BLaER1 (cell line): ENCODE results near the gene MLLT3.

ENCODE experiments used
- H3K27ac ChIP-seq: shearing (Covaris generic); formaldehyde crosslinking; 2 replicates; pipeline ENCODE4 v1.8.1; 2022
- H3K27me3 ChIP-seq: shearing (Covaris generic); formaldehyde crosslinking; 2 replicates; pipeline ENCODE4 v1.8.1; 2022
- H3K36me3 ChIP-seq: shearing (Covaris generic); formaldehyde crosslinking; 2 replicates; pipeline ENCODE4 v1.8.1; 2022
- H3K4me1 ChIP-seq: shearing (Covaris generic); formaldehyde crosslinking; 2 replicates; pipeline ENCODE4 v1.8.1; 2022
- H3K4me2 ChIP-seq: shearing (Covaris generic); formaldehyde crosslinking; 2 replicates; pipeline ENCODE4 v1.8.1; 2022
- H3K4me3 ChIP-seq: shearing (Covaris generic); formaldehyde crosslinking; 2 replicates; pipeline ENCODE4 v1.8.1; 2022
- H3K9ac ChIP-seq: shearing (Covaris generic); formaldehyde crosslinking; 2 replicates; pipeline ENCODE4 v1.8.1; 2022
- H3K9me3 ChIP-seq: shearing (Covaris generic); formaldehyde crosslinking; 2 replicates; pipeline ENCODE4 v1.8.1; 2022
- H4K20me1 ChIP-seq: shearing (Covaris generic); formaldehyde crosslinking; 2 replicates; pipeline ENCODE4 v1.8.1; 2022
- Cebpa-rat ChIP-seq: shearing (Covaris generic); IDR thresholded peaks from 2 replicates; pipeline ENCODE4 v1.8.1; 2022

MLLT3 gene

DNA sequence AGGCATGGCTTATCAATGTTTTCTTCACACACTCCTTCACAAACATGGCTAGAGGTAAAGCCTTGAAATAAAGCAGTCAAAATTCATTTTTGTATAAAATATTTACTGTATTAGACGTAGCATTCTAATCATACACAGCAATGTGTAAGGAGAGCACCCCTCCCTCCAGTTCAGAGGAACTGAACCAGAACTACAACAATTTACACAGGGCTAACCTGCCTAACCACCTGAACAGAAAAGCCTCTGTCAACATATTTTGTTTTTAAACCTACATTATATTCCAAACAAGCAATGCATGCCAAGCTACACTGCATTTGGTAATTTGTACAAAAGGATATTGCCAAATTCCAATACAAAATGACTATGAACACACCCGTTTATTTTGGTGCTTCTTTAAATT lies 41.6 kb downstream of the MLLT3 start:
- Histone ChIP-seq H3K4me1 (no peaks in the 10 kb centered on the region), H3K4me3 (no peak overlapping the region), H3K36me3 (no peaks in the 10 kb centered on the region), H3K27me3 (no peaks in the 10 kb centered on the region), H4K20me1 (no peaks in the 10 kb centered on the region), H3K4me2 (no peak overlapping the region), H3K27ac (no peak overlapping the region), H3K9me3 (peaks cover 8% of the 10 kb centered on the region; the same call in 1 of the 2 replicates), H3K9ac (no peak overlapping the region)
- TF ChIP-seq Cebpa-rat, result no peak

DNA sequence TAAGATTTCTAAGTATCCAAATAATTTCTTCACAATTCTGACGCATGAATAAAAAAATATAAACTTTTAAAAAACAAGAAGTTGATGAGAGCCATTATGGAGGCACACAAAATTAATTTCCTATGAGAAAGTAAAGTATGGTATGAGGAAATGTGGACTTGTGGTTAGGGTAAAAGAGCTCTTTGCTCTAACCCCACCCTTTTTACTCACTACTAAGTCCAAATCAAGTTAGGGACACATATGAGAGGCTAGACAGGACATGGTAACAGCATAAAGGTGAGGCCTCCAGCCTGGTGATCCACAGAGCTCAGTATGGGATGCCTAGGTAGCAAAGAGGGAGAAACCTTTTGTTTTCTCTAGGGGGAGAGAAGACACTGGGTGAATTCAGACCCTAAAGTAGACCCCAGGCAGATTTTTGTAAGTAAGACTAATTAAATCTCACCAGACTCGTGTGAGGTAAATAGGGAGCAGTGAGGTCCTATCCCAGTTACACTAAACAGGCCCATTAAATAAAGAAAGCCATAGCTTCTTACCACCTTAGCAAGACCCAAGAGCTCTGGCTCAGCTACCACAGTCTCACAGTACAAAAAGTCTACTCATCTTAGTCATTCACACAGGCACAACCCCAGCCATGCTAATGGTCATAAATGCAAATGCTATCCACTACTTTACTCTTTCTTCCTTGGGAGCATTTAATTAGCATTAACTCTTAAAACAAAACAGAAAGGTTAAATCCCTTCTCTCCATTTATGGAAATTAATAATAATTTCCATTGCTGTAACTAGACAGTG lies 42.6 kb downstream of the MLLT3 start:
- H3K36me3 ChIP-seq, result no peaks in the 10 kb centered on the region
- no peaks in the 10 kb centered on the region for H4K20me1 ChIP-seq
- H3K4me2 ChIP-seq, result no peak overlapping the region
- H3K27me3 ChIP-seq, result no peaks in the 10 kb centered on the region
- no peak overlapping the region for H3K9ac ChIP-seq
- H3K27ac ChIP-seq, result no peak overlapping the region
- H3K9me3 ChIP-seq, result peaks cover 17% of the 10 kb centered on the region
- no peaks in the 10 kb centered on the region for H3K4me1 ChIP-seq
- TF ChIP-seq Cebpa-rat, result no peak
- H3K4me3 ChIP-seq, result no peak overlapping the region

GRCh38 chr9:20573023-20573422 lies 49.3 kb downstream of the MLLT3 start:
- Histone ChIP-seq H3K4me1 (no peaks in the 10 kb centered on the region), H3K4me2 (no peak overlapping the region), H3K27ac (no peak overlapping the region), H3K9ac (no peak overlapping the region), H3K9me3 (peaks cover 17% of the 10 kb centered on the region), H3K27me3 (no peaks in the 10 kb centered on the region), H3K36me3 (no peaks in the 10 kb centered on the region), H3K4me3 (no peak overlapping the region), H4K20me1 (no peaks in the 10 kb centered on the region)
- no peak for TF ChIP-seq Cebpa-rat

- Histone ChIP-seq H3K36me3 (no peaks in the 10 kb centered on the region), H3K9me3 (peaks cover 10% of the 10 kb centered on the region), H3K4me2 (no peak overlapping the region), H3K4me1 (no peaks in the 10 kb centered on the region), H3K4me3 (no peak overlapping the region), H3K27me3 (no peaks in the 10 kb centered on the region), H3K27ac (no peak overlapping the region), H4K20me1 (no peaks in the 10 kb centered on the region), H3K9ac (no peak overlapping the region)
- no peak for TF ChIP-seq Cebpa-rat
Observed at GRCh38 chr9:20570756-20571155, 51.5 kb downstream of the MLLT3 start.

- no peaks in the 10 kb centered on the region for H3K36me3 ChIP-seq
- H3K27ac ChIP-seq, result no peak overlapping the region
- H4K20me1 ChIP-seq, result no peaks in the 10 kb centered on the region
- no peaks in the 10 kb centered on the region for H3K27me3 ChIP-seq
- no peak overlapping the region for H3K4me2 ChIP-seq
- H3K9ac ChIP-seq, result no peak overlapping the region
- no peaks in the 10 kb centered on the region for H3K4me1 ChIP-seq
- H3K4me3 ChIP-seq, result no peak overlapping the region
- peaks cover 3% of the 10 kb centered on the region for H3K9me3 ChIP-seq
- TF ChIP-seq Cebpa-rat, result no peak
Observed at GRCh38 chr9:20570087-20570486, 52.2 kb downstream of the MLLT3 start.

DNA sequence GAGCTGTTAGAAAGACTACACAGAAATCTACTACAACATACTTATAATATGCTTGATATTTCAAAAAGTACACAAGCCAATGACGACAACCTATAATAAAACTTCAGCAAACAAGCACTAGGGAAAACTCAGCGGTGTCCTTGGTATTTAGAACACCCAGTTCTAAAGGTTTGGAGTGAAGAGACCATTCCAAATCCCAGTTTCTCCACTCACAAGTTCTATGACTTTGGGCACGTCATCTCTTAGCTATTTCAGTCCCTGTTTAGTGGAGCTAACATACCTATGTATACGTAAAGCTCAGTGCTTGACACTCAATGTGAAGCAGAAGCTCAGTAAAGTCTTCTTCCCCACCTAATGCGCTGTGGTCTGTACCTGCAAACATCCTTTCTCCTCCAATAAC lies 52.8 kb downstream of the MLLT3 start:
- Histone ChIP-seq H4K20me1 (no peaks in the 10 kb centered on the region), H3K27ac (no peak overlapping the region), H3K4me2 (no peak overlapping the region), H3K9me3 (no peaks in the 10 kb centered on the region; the same call in 1 of the 2 replicates), H3K4me3 (no peak overlapping the region), H3K4me1 (no peaks in the 10 kb centered on the region), H3K9ac (no peak overlapping the region), H3K27me3 (no peaks in the 10 kb centered on the region), H3K36me3 (no peaks in the 10 kb centered on the region)
- TF ChIP-seq Cebpa-rat, result no peak

- H4K20me1 ChIP-seq, result no peaks in the 10 kb centered on the region
- no peaks in the 10 kb centered on the region for H3K9me3 ChIP-seq
- H3K27ac ChIP-seq, result no peak overlapping the region
- no peaks in the 10 kb centered on the region for H3K27me3 ChIP-seq
- H3K4me2 ChIP-seq, result no peak overlapping the region
- no peak overlapping the region for H3K4me3 ChIP-seq
- H3K36me3 ChIP-seq, result no peaks in the 10 kb centered on the region
- TF ChIP-seq Cebpa-rat, result no peak
- no peaks in the 10 kb centered on the region for H3K4me1 ChIP-seq
- H3K9ac ChIP-seq, result no peak overlapping the region
Observed at GRCh38 chr9:20568400-20568799, 53.9 kb downstream of the MLLT3 start.

DNA sequence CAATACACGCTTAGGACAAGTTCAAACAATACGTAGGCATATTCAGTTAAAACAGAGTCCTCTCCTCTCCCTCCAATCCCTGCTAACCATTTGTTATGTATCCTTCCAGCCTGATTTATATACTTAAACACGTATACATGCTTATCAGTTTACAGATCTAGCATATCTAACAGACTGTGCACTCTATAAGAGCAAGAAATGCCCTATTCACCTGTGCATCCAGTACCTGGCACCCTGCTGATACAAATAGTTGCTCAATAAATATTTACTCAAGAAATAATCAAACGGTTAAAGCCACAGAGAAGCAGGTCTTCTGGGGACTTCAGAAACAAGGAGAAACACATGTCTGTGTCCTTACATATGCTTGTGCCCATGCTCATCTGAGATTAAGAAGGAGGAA lies 55.9 kb downstream of the MLLT3 start:
- no peaks in the 10 kb centered on the region for H3K4me1 ChIP-seq
- H3K9me3 ChIP-seq, result no peaks in the 10 kb centered on the region
- H3K4me2 ChIP-seq, result no peak overlapping the region
- H3K27me3 ChIP-seq, result no peaks in the 10 kb centered on the region
- no peaks in the 10 kb centered on the region for H3K36me3 ChIP-seq
- TF ChIP-seq Cebpa-rat, result no peak
- no peaks in the 10 kb centered on the region for H4K20me1 ChIP-seq
- no peak overlapping the region for H3K4me3 ChIP-seq
- H3K27ac ChIP-seq, result no peak overlapping the region
- no peak overlapping the region for H3K9ac ChIP-seq

DNA sequence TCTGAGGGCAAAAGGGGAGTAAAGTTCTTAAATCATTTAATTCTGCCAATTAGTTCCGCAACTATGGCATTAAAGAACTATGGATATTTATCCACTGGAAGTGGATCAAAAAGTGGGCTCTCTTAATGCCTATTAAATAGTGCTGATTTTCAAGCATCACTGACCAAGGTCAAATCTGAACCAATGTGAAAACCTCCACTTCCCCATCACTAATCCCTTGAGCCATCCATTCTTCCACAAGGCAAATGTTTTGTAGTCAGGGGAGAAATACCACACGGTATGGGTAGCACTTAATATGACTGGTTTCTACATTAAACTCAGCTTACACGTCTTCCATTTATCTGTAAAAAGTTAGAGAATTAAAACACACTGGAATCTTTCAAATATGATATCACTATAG lies 57.6 kb downstream of the MLLT3 start:
- H3K9ac ChIP-seq, result no peak overlapping the region
- no peak overlapping the region for H3K4me3 ChIP-seq
- no peaks in the 10 kb centered on the region for H3K4me1 ChIP-seq
- no peaks in the 10 kb centered on the region for H3K27me3 ChIP-seq
- no peaks in the 10 kb centered on the region for H3K36me3 ChIP-seq
- no peak overlapping the region for H3K27ac ChIP-seq
- no peaks in the 10 kb centered on the region for H3K9me3 ChIP-seq
- H3K4me2 ChIP-seq, result no peak overlapping the region
- H4K20me1 ChIP-seq, result no peaks in the 10 kb centered on the region
- no peak for TF ChIP-seq Cebpa-rat

- TF ChIP-seq Cebpa-rat, result no peak
- Histone ChIP-seq H3K36me3 (no peaks in the 10 kb centered on the region), H3K9ac (no peak overlapping the region), H3K9me3 (no peaks in the 10 kb centered on the region), H3K4me2 (no peak overlapping the region), H3K4me3 (no peak overlapping the region), H3K27me3 (no peaks in the 10 kb centered on the region), H3K4me1 (no peaks in the 10 kb centered on the region), H4K20me1 (no peaks in the 10 kb centered on the region), H3K27ac (no peak overlapping the region)
Observed at GRCh38 chr9:20563917-20564316, 58.4 kb downstream of the MLLT3 start.

GRCh38 chr9:20562051-20562450 lies 60.2 kb downstream of the MLLT3 start:
- H3K4me2 ChIP-seq, result no peak overlapping the region
- no peak for TF ChIP-seq Cebpa-rat

More at GRCh38 chr9:20562051-20562450, 60.2 kb downstream of the MLLT3 start:
- Histone ChIP-seq H4K20me1 (no peaks in the 10 kb centered on the region), H3K9me3 (no peaks in the 10 kb centered on the region), H3K4me1 (no peaks in the 10 kb centered on the region), H3K4me3 (no peak overlapping the region), H3K9ac (no peak overlapping the region), H3K27me3 (no peaks in the 10 kb centered on the region), H3K27ac (no peak overlapping the region), H3K36me3 (no peaks in the 10 kb centered on the region)
